K562 (cell line): ENCODE measurements around the gene CSMD2. TPM values are rescaled to one million over a fixed set of nuclear protein-coding genes. Genes with fewer than 3 reads are reported as not detected.

Source experiments
- ATAC-seq: fragments of 200-7000 bp; cut with Tn5 transposase; 3 replicates; pipeline ENCODE4 v1.9.1; 2020; ENCODE audit warnings: moderate library complexity
- BruUV-seq: library from RNA; stranded (reverse); fragments of 400-500 nt; replicated peaks from 2 replicates; lab custom pipeline; 2021; lab: Mats Ljungman, UMichigan
- CTCF ChIA-PET: fragments of 300-600 bp; formaldehyde crosslinking; extraction: SDS; loops from one replicate; lab custom pipeline; 2021; ENCODE audit warnings: low intra/inter-chr PET ratio; lab: Yijun Ruan, JAX
- POLR2A ChIA-PET: fragments of 300-600, 350-650 bp; sonication (Branson Sonifier 250); formaldehyde crosslinking; extraction: SDS; loops from one replicate; lab custom pipeline; 2021; ENCODE audit warnings: antibody characterized with exemption, inconsistent platforms; lab: Yijun Ruan, JAX
- DNase-seq, 4 experiments: peaks; one replicate each; pipeline versions ENCODE4 v3.0.0 to v3.0.0-alpha.2; 2011 to 2018; ENCODE audit warnings: low spot score in 3 of 4, mixed read lengths in 3 of 4; ENCODE audit errors: extremely low read depth in 1 of 4
- FAIRE-seq: peaks from 2 replicates; lab custom pipeline; 2011; peaks lifted over from hg19 to GRCh38; lab: Jason Lieb, UNC
- H2AFZ ChIP-seq: 2 replicates; pipeline ENCODE4 v1.6.0; 2011; ENCODE audit warnings: low read depth, low read length, control low read depth, inconsistent platforms
- H3K27ac ChIP-seq: fragments of 200-600 bp; 3 replicates; pipeline ENCODE4 v1.8.0; 2011; ENCODE audit warnings: low read depth, mild to moderate bottlenecking, control low read depth, inconsistent platforms, low read length, moderate library complexity, mixed read lengths; ENCODE audit errors: extremely low read depth
- H3K27me3 ChIP-seq, 2 experiments: fragments of 300-600 bp in 1 of 2; 2 replicates in 1 of 2; 3 replicates in 1 of 2; pipeline versions ENCODE4 v1.6.0 to v1.8.0; 2011; ENCODE audit warnings: inconsistent platforms in 2 of 2, low read length in 2 of 2, mild to moderate bottlenecking in 1 of 2, mixed read lengths in 1 of 2, moderate library complexity in 1 of 2; ENCODE audit not compliant: control insufficient read depth in 2 of 2, insufficient read depth in 2 of 2
- H3K36me3 ChIP-seq: fragments of 300-600 bp; 3 replicates; pipeline ENCODE4 v1.8.0; 2011; ENCODE audit warnings: mild to moderate bottlenecking, low read length, inconsistent platforms; ENCODE audit not compliant: control insufficient read depth, insufficient read depth
- H3K4me1 ChIP-seq, 2 experiments: fragments of 200-600 bp in 1 of 2; replicated peaks in 1 of 2; 2 replicates in 1 of 2; 3 replicates in 1 of 2; pipeline versions ENCODE4 v1.5.1 to v1.8.0; 2011; ENCODE audit warnings: inconsistent platforms in 2 of 2, low read length in 2 of 2, mild to moderate bottlenecking in 1 of 2, mixed read lengths in 1 of 2, moderate library complexity in 1 of 2; ENCODE audit not compliant: control insufficient read depth in 2 of 2, insufficient read depth in 2 of 2
- H3K4me2 ChIP-seq: 2 replicates; pipeline ENCODE4 v1.6.1; 2011; ENCODE audit warnings: low read length, control low read depth, inconsistent platforms, mixed read lengths; ENCODE audit not compliant: insufficient read depth
- H3K4me3 ChIP-seq: fragments of 200-600 bp; sonication (generic), shearing (Covaris generic); 2 replicates; pipeline ENCODE4 v1.5.1; 2016; ENCODE audit warnings: control low read depth, inconsistent platforms
- H3K79me2 ChIP-seq: fragments of 200-600 bp; 3 replicates; pipeline ENCODE4 v1.8.0; 2011; ENCODE audit warnings: low read length, inconsistent platforms; ENCODE audit not compliant: control insufficient read depth, insufficient read depth
- H3K9ac ChIP-seq, 2 experiments: 2 replicates each; pipeline versions ENCODE4 v1.6.0 to v1.6.1; 2011; ENCODE audit warnings: low read depth in 2 of 2, low read length in 2 of 2, control low read depth in 1 of 2, inconsistent platforms in 1 of 2, mild to moderate bottlenecking in 1 of 2, mixed read lengths in 1 of 2; ENCODE audit not compliant: insufficient read depth in 1 of 2
- H3K9me1 ChIP-seq: one replicate; pipeline ENCODE4 v1.6.0; 2011; ENCODE audit warnings: inconsistent platforms, mild to moderate bottlenecking, low read length, moderate library complexity; ENCODE audit not compliant: control insufficient read depth, insufficient read depth
- H3K9me3 ChIP-seq: replicated peaks from 2 replicates; pipeline ENCODE4 v1.5.1; 2011; ENCODE audit warnings: low read depth, low read length, inconsistent platforms; ENCODE audit not compliant: control insufficient read depth, insufficient read depth
- H4K20me1 ChIP-seq: replicated peaks from 2 replicates; pipeline ENCODE4 v1.6.1; 2011; ENCODE audit warnings: low read length, inconsistent platforms, mixed read lengths; ENCODE audit not compliant: control insufficient read depth, insufficient read depth
- CREM ChIP-seq: IDR thresholded peaks from 2 replicates; pipeline ENCODE4 v1.6.1; 2014; ENCODE audit warnings: antibody characterized with exemption, low read depth
- CSDE1 ChIP-seq, 2 experiments: fragments of 450-650 bp; IDR thresholded peaks; 2 replicates each; pipeline ENCODE4 v1.6.1; 2016; ENCODE audit warnings: mild to moderate bottlenecking in 1 of 2
- E2F1 ChIP-seq: sonication (generic); formaldehyde crosslinking; IDR thresholded peaks from 2 replicates; pipeline ENCODE4 v1.8.1; 2023; ENCODE audit warnings: mild to moderate bottlenecking, missing genetic modification reagents, moderate library complexity
- FOXP4 ChIP-seq: sonication (generic); formaldehyde crosslinking; IDR thresholded peaks from 2 replicates; pipeline ENCODE4 v1.8.0; 2022; ENCODE audit warnings: mild to moderate bottlenecking, missing genetic modification reagents, borderline replicate concordance
- KLF6 ChIP-seq: fragments of 250-450 bp; sonication (Bioruptor Pico); IDR thresholded peaks from 2 replicates; pipeline ENCODE4 v1.4.0; 2020; ENCODE audit warnings: mild to moderate bottlenecking, moderate library complexity, borderline replicate concordance
- MAZ ChIP-seq, 2 experiments: fragments of 450-650 bp in 1 of 2; sonication (generic) in 1 of 2; formaldehyde crosslinking; IDR thresholded peaks in 1 of 2; conservative IDR thresholded peaks in 1 of 2; 2 replicates each; pipeline versions ENCODE4 v1.4.0 to v1.5.0; 2020; ENCODE audit warnings: mild to moderate bottlenecking in 1 of 2, missing genetic modification reagents in 1 of 2
- NCOA2 ChIP-seq, 2 experiments: fragments of 450-650 bp; IDR thresholded peaks; 2 replicates each; pipeline ENCODE4 v1.6.1; 2018; ENCODE audit warnings: mild to moderate bottlenecking in 2 of 2, moderate library complexity in 1 of 2; ENCODE audit not compliant: partially characterized antibody in 2 of 2
- PCBP1 ChIP-seq: fragments of 200-400 bp; formaldehyde crosslinking; IDR thresholded peaks from 2 replicates; pipeline ENCODE4 v1.6.1; 2018; ENCODE audit warnings: mild to moderate bottlenecking, low read depth, low read length; ENCODE audit not compliant: poor library complexity, severe bottlenecking
- POLR2H ChIP-seq: IDR thresholded peaks from 2 replicates; pipeline ENCODE4 v1.6.1; 2016; ENCODE audit warnings: missing genetic modification characterization, low read depth, mild to moderate bottlenecking, control low read depth, missing compliant biosample characterization, moderate library complexity
- RB1 ChIP-seq: fragments of 450-650 bp; IDR thresholded peaks from 2 replicates; pipeline ENCODE4 v1.6.1; 2017; ENCODE audit warnings: low read depth, mild to moderate bottlenecking
- RCOR1 ChIP-seq, 2 experiments: IDR thresholded peaks; 2 replicates each; pipeline ENCODE4 v1.6.1; 2012; ENCODE audit warnings: low read depth in 2 of 2, low read length in 2 of 2, borderline replicate concordance in 1 of 2, improper control_type of control experiment in 1 of 2
- RFX7 ChIP-seq: fragments of 250-450 bp; sonication (Bioruptor Pico); IDR thresholded peaks from 2 replicates; pipeline ENCODE4 v1.5.1; 2021; ENCODE audit warnings: mild to moderate bottlenecking
- USF1 ChIP-seq: sonication (generic); formaldehyde crosslinking; IDR thresholded peaks from 2 replicates; pipeline ENCODE4 v1.9.0; 2022; ENCODE audit warnings: mild to moderate bottlenecking, missing genetic modification reagents
- ZBTB43 ChIP-seq: sonication (generic); formaldehyde crosslinking; IDR thresholded peaks from 2 replicates; pipeline ENCODE4 v1.8.0; 2023; ENCODE audit warnings: mild to moderate bottlenecking, missing genetic modification reagents
- ZFP36 ChIP-seq: fragments of 150-350 bp; IDR thresholded peaks from 2 replicates; pipeline ENCODE4 v1.6.1; 2018; ENCODE audit warnings: low read length, low read depth; ENCODE audit not compliant: partially characterized antibody
- ZFPM2 ChIP-seq: fragments of 250-450 bp; sonication (Bioruptor Pico); IDR thresholded peaks from 2 replicates; pipeline ENCODE4 v1.5.1; 2022; ENCODE audit warnings: mild to moderate bottlenecking
- ZKSCAN1 ChIP-seq: fragments of 150-350 bp; IDR thresholded peaks from 2 replicates; pipeline ENCODE4 v1.6.1; 2016; ENCODE audit warnings: low read depth, low read length
- WGBS: fragments of 100-300 bp; shearing (Covaris generic); methylation state at CpG from one replicate; pipeline ENCODE4 v1.1.6; 2016; ENCODE audit warnings: low coverage, mixed read lengths; ENCODE audit not compliant: insufficient coverage; ENCODE audit errors: missing lambda C conversion rate; 5-methylcytosine and 5-hydroxymethylcytosine counted together
- in situ Hi-C: fragments of 300-500 bp; cut with MboI; formaldehyde crosslinking; loops from 4 replicates; pipeline ENCODE4 v1.15.0; 2018; ENCODE audit warnings: inconsistent platforms, mixed read lengths
- intact Hi-C: fragments of 100-400 bp; cut with micrococcal nuclease; formaldehyde crosslinking; loops from 2 replicates; pipeline ENCODE4 v1.14.2; 2022
- polyA plus RNA-seq, 8 experiments: library from polyadenylated mRNA; depleted of rRNA in 4 of 8; stranded (reverse) in 5 of 8; unstranded in 3 of 8; fragments of >200 nt; fragmentation: Nextera tagmentation in 2 of 8; fragmentation: Illumina TruSeq in 1 of 8; extraction: Ambion mirVana in 2 of 8; extraction: Trizol in 1 of 8; gene quantifications; 2 replicates each; pipeline versions ENCODE4 v1.2.1 to v1.2.3, GENCODE V29; 2011 to 2014; ENCODE audit warnings: inconsistent platforms in 1 of 8, missing spikeins in 1 of 8
- total RNA-seq, 7 experiments: library from RNA; depleted of rRNA in 6 of 7; stranded (reverse); fragments of >200 nt in 6 of 7; fragmentation: Illumina TruSeq in 2 of 7; extraction: Trizol in 2 of 7; gene quantifications; 2 replicates each; pipeline versions ENCODE4 v1.2.1 to v1.2.3, GENCODE V29; 2011 to 2021; ENCODE audit warnings: low replicate concordance in 1 of 7

Gene CSMD2
- total and polyA plus RNA-seq, 9 of the 15 experiments (the other 6 are each of a cell fraction or from before 2014, with no cell fraction given), result not detected

GRCh38 chr1:33768821-33769220 is 396.2 kb downstream of the CSMD2 start (continued):
- TF ChIP-seq FOXP4 (no peak), CREM (no peak), E2F1 (CRISPR knock-in tag) (no peak), RFX7 (CRISPR knock-in tag) (no peak), CSDE1 (IDR thresholded peaks at IDR 0.05) (no peak), RCOR1 (IDR thresholded peaks at IDR 0.05; ENCODE audit: borderline replicate concordance in 1 of 2, low read depth in 2 of 2, low read length in 2 of 2) (no peak)

- H3K4me2 ChIP-seq, result no peak overlapping the region
- DNase-seq (no peak), ATAC-seq (no peak), FAIRE-seq (no peak)
- H3K36me3 ChIP-seq, result no peaks in the 10 kb centered on the region
- no peaks in the 10 kb centered on the region for H3K79me2 ChIP-seq
- no peaks in the 10 kb centered on the region for H4K20me1 ChIP-seq
- no peak overlapping the region for H3K27ac ChIP-seq
- H3K27me3 ChIP-seq, result peaks cover 0 to 5% of the 10 kb centered on the region in 2 experiments; a peak in 1 of 5 replicates
- intact Hi-C loops, result no loop called here
- no peaks in the 10 kb centered on the region for H3K9me3 ChIP-seq
- ChIA-PET CTCF (no interaction called here), POLR2A (no interaction called here)
- no peak overlapping the region for H2AFZ ChIP-seq
- BruUV-seq, result no TSS peak
- no peak overlapping the region for H3K4me3 ChIP-seq
- no peaks in the 10 kb centered on the region for H3K9me1 ChIP-seq
- no peaks in the 10 kb centered on the region for H3K4me1 ChIP-seq
- in situ Hi-C loops, result no loop called here
- WGBS, result 0% methylated on average over 2 of the region's 2 CpGs
- no peak overlapping the region for H3K9ac ChIP-seq
- TF ChIP-seq ZFPM2 (CRISPR knock-in tag) (no peak), USF1 (CRISPR knock-in tag) (no peak), NCOA2 (IDR thresholded peaks at IDR 0.05; ENCODE audit: partially characterized antibody in 2 of 2) (no peak), POLR2H (tag) (no peak), ZKSCAN1 (no peak), KLF6 (no peak), MAZ (CRISPR knock-in tag; conservative IDR thresholded peaks at IDR 0.05 in 1 of 2, IDR thresholded peaks at IDR 0.05 in 1 of 2) (no peak), RB1 (no peak), PCBP1 (no peak), ZBTB43 (no peak), ZFP36 (no peak)
These were observed 396.9 kb downstream of the CSMD2 start for GRCh38 chr1:33768106-33768505.
